Measurements from ENCODE around the gene DIP2C.
"Not testable (repeated sequence)": the region's sequence is repeated elsewhere in the genome, so short reads cannot be mapped to it uniquely, and the experiment has no call there.

DIP2C gene

GRCh38 chr10:550665-551372 is 138.6 kb downstream of the DIP2C start:
- no peak for DNase-seq

- no peak for DNase-seq
Measured at GRCh38 chr10:549391-549790, 140.1 kb downstream of the DIP2C start.

GRCh38 chr10:548238-548901 is 141.1 kb downstream of the DIP2C start:
- DNase-seq, result no peak

GRCh38 chr10:547591-548081 is 141.8 kb downstream of the DIP2C start:
- DNase-seq, result no peak

- no peak for DNase-seq
Measured at GRCh38 chr10:546971-547590, 142.4 kb downstream of the DIP2C start.

- no peak for DNase-seq
Measured at GRCh38 chr10:546451-546850, 143.0 kb downstream of the DIP2C start.

- DNase-seq, result no peak
Measured at GRCh38 chr10:543862-544822, 145.3 kb downstream of the DIP2C start.

- no peak for DNase-seq
Measured at GRCh38 chr10:543131-543530, 146.3 kb downstream of the DIP2C start.

- no peak for DNase-seq
Measured at GRCh38 chr10:541750-542371, 147.6 kb downstream of the DIP2C start.

- DNase-seq, result no peak
Measured at GRCh38 chr10:541041-541440, 148.4 kb downstream of the DIP2C start.

- DNase-seq, result no peak
Measured at GRCh38 chr10:538895-539294, 150.6 kb downstream of the DIP2C start.

- no peak for DNase-seq
Measured at GRCh38 chr10:536935-537334, 152.5 kb downstream of the DIP2C start.

GRCh38 chr10:536371-536925 is 153.0 kb downstream of the DIP2C start:
- no peak for DNase-seq

- DNase-seq, result no peak
Measured at GRCh38 chr10:535952-536351, 153.5 kb downstream of the DIP2C start.

- DNase-seq, result no peak
Measured at GRCh38 chr10:535051-535450, 154.4 kb downstream of the DIP2C start.

GRCh38 chr10:534047-534566 is 155.4 kb downstream of the DIP2C start:
- no peak for DNase-seq

- no peak for DNase-seq
Measured at GRCh38 chr10:533611-534010, 155.9 kb downstream of the DIP2C start.

- DNase-seq, result no peak
Measured at GRCh38 chr10:533186-533585, 156.3 kb downstream of the DIP2C start.

- DNase-seq, result not testable (repeated sequence)
Measured at GRCh38 chr10:532331-532730, 157.1 kb downstream of the DIP2C start.

GRCh38 chr10:531541-531940 is 157.9 kb downstream of the DIP2C start:
- no peak for DNase-seq

- DNase-seq, result no peak
Measured at GRCh38 chr10:530717-531116, 158.8 kb downstream of the DIP2C start.

Measured in activated CD4-positive, alpha-beta T cell treated with anti-CD3 and anti-CD28 coated beads, Interleukin-2, Interleukin-6, amounts not matched to agents 100 ng/mL and 50 ng/mL, durations not matched to agents 16 hours and 8 hours (primary cell).